Adrenal gland (tissue), 12 donors: ENCODE measurements around the gene DNAAF5. TPM values are rescaled to one million over a fixed set of nuclear protein-coding genes. Genes with fewer than 3 reads are reported as not detected.

Experiments
- DNase-seq, 7 donors: peaks; one replicate each; pipeline ENCODE4 v3.0.0-alpha.2; 2019 to 2020
- H3K27ac ChIP-seq, 5 donors: fragments of 200-600 bp; sonication (generic) in 4 of 5; 1 replicate in 3 of 5; 2 replicates in 2 of 5; pipeline versions ENCODE4 v1.5.1 to v1.8.0; 2016 to 2020; ENCODE audit warnings: mild to moderate bottlenecking in 1 of 5
- H3K27me3 ChIP-seq: fragments of 200-600 bp; 2 replicates; pipeline ENCODE4 v1.8.0; 2021
- H3K36me3 ChIP-seq, 2 donors: fragments of 200-600 bp; replicated peaks in 1 of 2; 1 replicate in 1 of 2; 2 replicates in 1 of 2; pipeline versions ENCODE4 v1.5.1 to v1.8.0; 2018 to 2022
- H3K4me1 ChIP-seq, 2 donors: fragments of 200-600 bp; replicated peaks in 1 of 2; 1 replicate in 1 of 2; 2 replicates in 1 of 2; pipeline versions ENCODE4 v1.5.1 to v1.8.0; 2018 to 2021
- H3K4me3 ChIP-seq, 4 donors: fragments of 200-600 bp; sonication (generic) in 3 of 4; one replicate each; pipeline ENCODE4 v1.5.1; 2016 to 2018
- H3K9me3 ChIP-seq, 3 donors: fragments of 200-600 bp; sonication (generic) in 1 of 3; replicated peaks in 1 of 3; 1 replicate in 2 of 3; 2 replicates in 1 of 3; pipeline versions ENCODE4 v1.5.1 to v1.8.0; 2016 to 2021
- POLR2A ChIP-seq, 2 donors: fragments of 450-650 bp; IDR thresholded peaks; one replicate each; pipeline ENCODE4 v1.6.1; 2017; ENCODE audit warnings: antibody characterized with exemption in 2 of 2, mild to moderate bottlenecking in 2 of 2, moderate library complexity in 1 of 2
- WGBS, 4 donors: extraction: QIAGEN DNeasy Blood & Tissue Kit in 2 of 4; methylation state at CpG; one replicate each; pipeline versions ENCODE4 v1.1.5 to v1.1.7; 2013 to 2017; 5-methylcytosine and 5-hydroxymethylcytosine counted together
- intact Hi-C, 2 donors: fragments of 100-400 bp; cut with DNase I; formaldehyde crosslinking; loops; one replicate each; pipeline versions ENCODE4 v1.14.1 to v1.15.0; 2022 to 2023
- polyA plus RNA-seq, 3 donors: library from polyadenylated mRNA; stranded (reverse); fragments of 200-250 nt in 2 of 3; fragments of 350-450 nt in 1 of 3; fragmentation: Illumina TruSeq in 1 of 3; extraction: RNeasy Lipid Tissue Mini Kit (QIAGEN cat#74804) in 1 of 3; gene quantifications; one replicate each; pipeline ENCODE4 v1.2.3, GENCODE V29; 2013 to 2014
- total RNA-seq, 9 donors: library from RNA; depleted of rRNA in 4 of 9; stranded (reverse); fragments of >200 nt in 4 of 9; fragments of 120-200 nt in 1 of 9; fragmentation: NEBNext Ultra II Directional in 1 of 9; extraction: Animal tissue kit (Norgen Biotek cat#: 25700) in 1 of 9; gene quantifications; one replicate each; pipeline versions ENCODE4 v1.1.0 to v1.2.4, GENCODE V29; 2013 to 2023
- TF ChIP-seq, protein P1 (sequence below), 6 experiments: fragments of 450-650 bp in 4 of 6; fragments of 200-600 bp in 2 of 6; sonication (generic) in 1 of 6; IDR thresholded peaks; 1 replicate in 5 of 6; 2 replicates in 1 of 6; pipeline versions ENCODE4 v1.5.1 to v1.8.0; 2016 to 2021; ENCODE audit warnings: antibody characterized with exemption in 6 of 6, mild to moderate bottlenecking in 2 of 6, moderate library complexity in 1 of 6
- donor health status: healthy with polysubstance abuse.
- donor health status: Bipolar disorder and iron deficiency.
- donor health status: DM: yes; HTN: yes; CAD: no.
- donor health status: DM: no; HTN: no; CAD: no.
- donor health status: DM: no; HTN: no; CAD: no.
- donor health status: DM: yes; HTN: yes; CAD: no.

The DNAAF5 gene
- total and polyA plus RNA-seq, 12 donors: 7.9 to 32.7 (median 19.4) TPM

DNA sequence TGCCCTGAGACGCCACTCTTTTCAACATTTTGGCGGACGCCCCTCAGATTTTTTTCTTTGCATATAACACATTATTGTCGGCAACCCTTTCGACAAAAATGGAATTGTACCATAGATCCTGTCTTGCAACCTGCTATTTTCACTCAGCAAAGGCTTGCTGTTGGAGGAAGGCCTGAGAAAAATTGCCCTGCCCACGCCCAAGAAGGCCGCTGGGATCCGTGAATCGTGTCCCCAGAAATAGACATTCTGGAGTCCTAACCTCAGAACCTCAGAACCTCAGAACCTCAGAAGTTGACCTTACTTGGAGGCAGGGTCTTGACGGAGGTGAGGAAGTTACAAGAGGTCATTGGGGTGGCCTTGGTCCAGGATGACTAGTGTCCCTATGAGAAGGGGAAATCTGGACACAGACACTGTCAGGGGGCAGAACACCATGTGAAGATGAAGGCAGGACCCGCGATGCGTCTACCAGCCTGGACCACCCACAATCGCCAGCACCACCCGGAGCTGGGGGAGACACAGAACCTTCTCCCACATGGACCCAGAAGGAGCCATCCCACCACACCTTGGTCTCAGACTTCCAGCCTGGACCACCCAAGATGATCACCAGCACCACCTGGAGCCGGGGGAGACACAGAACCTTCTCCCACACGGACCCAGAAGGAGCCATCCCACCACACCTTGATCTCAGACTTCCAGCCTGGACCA lies 19.1 kb upstream of the DNAAF5 start:
- DNase-seq: no peak
- no peaks in the 10 kb centered on the region for H3K27me3 ChIP-seq
- no peak for TF ChIP-seq POLR2A (IDR thresholded peaks at IDR 0.05)
- TF ChIP-seq, protein P1, sequence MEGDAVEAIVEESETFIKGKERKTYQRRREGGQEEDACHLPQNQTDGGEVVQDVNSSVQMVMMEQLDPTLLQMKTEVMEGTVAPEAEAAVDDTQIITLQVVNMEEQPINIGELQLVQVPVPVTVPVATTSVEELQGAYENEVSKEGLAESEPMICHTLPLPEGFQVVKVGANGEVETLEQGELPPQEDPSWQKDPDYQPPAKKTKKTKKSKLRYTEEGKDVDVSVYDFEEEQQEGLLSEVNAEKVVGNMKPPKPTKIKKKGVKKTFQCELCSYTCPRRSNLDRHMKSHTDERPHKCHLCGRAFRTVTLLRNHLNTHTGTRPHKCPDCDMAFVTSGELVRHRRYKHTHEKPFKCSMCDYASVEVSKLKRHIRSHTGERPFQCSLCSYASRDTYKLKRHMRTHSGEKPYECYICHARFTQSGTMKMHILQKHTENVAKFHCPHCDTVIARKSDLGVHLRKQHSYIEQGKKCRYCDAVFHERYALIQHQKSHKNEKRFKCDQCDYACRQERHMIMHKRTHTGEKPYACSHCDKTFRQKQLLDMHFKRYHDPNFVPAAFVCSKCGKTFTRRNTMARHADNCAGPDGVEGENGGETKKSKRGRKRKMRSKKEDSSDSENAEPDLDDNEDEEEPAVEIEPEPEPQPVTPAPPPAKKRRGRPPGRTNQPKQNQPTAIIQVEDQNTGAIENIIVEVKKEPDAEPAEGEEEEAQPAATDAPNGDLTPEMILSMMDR (IDR thresholded peaks at IDR 0.05): no peak
- no peaks in the 10 kb centered on the region for H3K4me1 ChIP-seq
- H3K9me3 ChIP-seq: no peaks in the 10 kb centered on the region
- no peak overlapping the region for H3K27ac ChIP-seq
- intact Hi-C loops: no loop called here
- H3K4me3 ChIP-seq: no peak overlapping the region
- 93 to 97% (median 94%) methylated on average over 15 to 17 of the region's 17 CpGs for WGBS, 4 donors
- H3K36me3 ChIP-seq: no peaks in the 10 kb centered on the region

DNA sequence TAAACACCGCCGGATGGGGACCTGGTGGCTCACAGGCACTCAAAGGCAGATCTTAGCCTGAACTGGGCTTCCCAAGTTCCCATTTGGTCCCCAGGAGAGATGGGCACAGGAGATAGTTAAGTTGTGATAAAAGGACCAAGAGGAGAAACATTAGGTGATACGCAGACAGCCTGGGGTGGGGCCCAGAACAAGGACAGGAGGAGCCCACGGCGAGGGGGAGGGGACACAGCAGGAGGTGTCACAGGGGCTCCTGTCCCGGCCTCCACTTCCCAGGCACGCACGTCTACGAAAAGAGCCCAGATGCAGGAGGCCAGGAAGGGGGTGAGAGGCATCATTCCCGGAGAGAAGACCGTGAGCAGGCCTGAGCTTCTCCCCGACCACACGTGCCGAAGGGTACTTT lies 16.3 kb upstream of the DNAAF5 start:
- Histone ChIP-seq H3K36me3 (no peaks in the 10 kb centered on the region), H3K4me1 (no peaks in the 10 kb centered on the region), H3K9me3 (no peaks in the 10 kb centered on the region), H3K27me3 (peaks cover 3% of the 10 kb centered on the region), H3K4me3 (no peak overlapping the region), H3K27ac (no peak overlapping the region)
- WGBS, 4 donors: 91 to 96% (median 94%) methylated on average over 14 of the region's 14 CpGs
- intact Hi-C loops: no loop called here
- TF ChIP-seq POLR2A (IDR thresholded peaks at IDR 0.05): no peak
- TF ChIP-seq, protein P1 (IDR thresholded peaks at IDR 0.05): no peak
- DNase-seq: peak in 1 of 7 donors; percentile 27

DNA sequence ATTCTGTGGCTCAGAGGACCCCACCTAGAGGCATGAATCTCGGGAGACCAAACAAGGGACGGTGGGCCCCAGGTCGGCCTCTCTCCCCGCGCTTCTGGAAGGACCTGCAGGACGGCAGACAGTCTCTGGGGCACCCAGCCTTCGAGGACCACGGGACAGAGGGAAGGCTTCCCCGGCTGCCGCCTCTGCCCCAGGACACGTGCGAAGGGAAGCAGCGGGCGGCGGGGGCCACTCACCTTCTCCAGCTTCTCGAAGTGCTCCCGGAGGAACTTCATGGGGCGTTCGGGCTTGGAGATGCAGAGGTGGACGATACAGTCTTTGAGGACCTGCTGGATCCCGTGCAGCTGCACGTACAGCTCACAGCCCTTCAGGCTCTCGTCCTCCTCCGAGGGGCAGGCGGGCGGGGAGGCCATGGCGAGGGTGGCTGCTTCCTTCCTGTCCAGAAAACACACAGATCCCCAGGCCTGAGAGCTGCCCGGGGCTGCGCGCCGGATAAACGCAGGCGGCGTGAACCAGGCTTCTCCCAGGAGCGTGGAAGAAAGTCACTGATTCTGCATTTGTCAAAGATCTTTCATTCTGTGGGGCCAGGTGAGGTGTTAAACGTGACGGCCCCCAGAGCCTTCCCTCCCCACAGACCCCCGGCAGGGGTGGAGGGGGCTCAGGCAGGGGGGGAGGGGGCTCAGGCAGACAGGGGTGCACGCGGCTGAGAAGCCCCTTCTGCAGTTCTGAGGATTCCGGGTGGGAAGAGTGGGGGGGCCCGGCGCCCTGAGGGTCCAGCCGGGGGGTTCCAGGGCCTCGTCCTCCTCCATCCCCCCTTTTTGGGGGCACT lies 15.2 kb upstream of the DNAAF5 start:
- peak in 3 of 7 donors; percentile 15 to 55 (median 37) for DNase-seq
- intact Hi-C loops: no loop called here
- Histone ChIP-seq H3K36me3 (no peaks in the 10 kb centered on the region), H3K27ac (peak overlapping the region in 2 of 5 donors; percentile 5 to 36), H3K27me3 (peaks cover 3% of the 10 kb centered on the region), H3K9me3 (no peaks in the 10 kb centered on the region), H3K4me3 (peak overlapping the region in 1 of 4 donors; percentile 74), H3K4me1 (no peaks in the 10 kb centered on the region)
- TF ChIP-seq, protein P1 (IDR thresholded peaks at IDR 0.05): no peak
- TF ChIP-seq POLR2A (IDR thresholded peaks at IDR 0.05): no peak
- WGBS, 4 donors: 41 to 66% (median 62%) methylated on average over 6 to 45 of the region's 45 CpGs

DNA sequence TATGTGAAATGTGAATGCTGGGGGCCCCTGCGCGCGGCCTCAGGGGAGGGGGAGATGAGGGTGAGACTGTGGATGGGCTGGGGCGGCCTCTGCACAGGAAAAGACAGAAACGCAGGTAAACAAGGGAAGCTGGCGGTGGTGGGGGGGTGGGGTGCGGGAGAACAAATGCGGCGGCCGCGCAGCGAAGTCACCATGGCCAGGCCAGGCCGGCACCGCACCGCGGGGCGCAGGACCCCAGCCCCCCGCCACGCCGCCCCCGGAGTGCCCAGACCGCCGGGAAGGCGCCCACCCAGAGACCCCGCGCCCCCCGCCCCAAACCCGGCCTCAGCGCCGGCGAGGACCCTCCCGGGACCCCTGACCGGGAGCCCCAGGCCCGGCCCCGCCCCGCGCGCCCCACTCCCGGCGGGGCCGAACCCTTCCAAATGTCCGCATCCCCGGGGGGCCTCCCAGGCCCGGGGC lies 14.5 kb upstream of the DNAAF5 start:
- H3K4me1 ChIP-seq: no peaks in the 10 kb centered on the region
- H3K27ac ChIP-seq: peak overlapping the region in 2 of 5 donors; percentile 5 to 36
- no peak for TF ChIP-seq POLR2A (IDR thresholded peaks at IDR 0.05)
- TF ChIP-seq, protein P1 (IDR thresholded peaks at IDR 0.05): no peak
- no peaks in the 10 kb centered on the region for H3K36me3 ChIP-seq
- intact Hi-C loops: no loop called here
- WGBS, 4 donors: 4 to 21% (median 5%) methylated on average over 6 to 42 of the region's 44 CpGs
- H3K27me3 ChIP-seq: peaks cover 3% of the 10 kb centered on the region
- no peaks in the 10 kb centered on the region for H3K9me3 ChIP-seq
- H3K4me3 ChIP-seq: peak overlapping the region in 1 of 4 donors; percentile 74
- peak in 1 of 7 donors; percentile 30 for DNase-seq
